ENCODE results near the gene CAMTA1. TPM values are rescaled to one million over a fixed set of nuclear protein-coding genes. Genes with fewer than 3 reads are reported as not detected.
"Not testable (repeated sequence)": the region's sequence is repeated elsewhere in the genome, so short reads cannot be mapped to it uniquely, and the experiment has no call there.

The CAMTA1 gene
- total RNA-seq, 1 donor from 2014 or later, result 72.4 TPM

DNA sequence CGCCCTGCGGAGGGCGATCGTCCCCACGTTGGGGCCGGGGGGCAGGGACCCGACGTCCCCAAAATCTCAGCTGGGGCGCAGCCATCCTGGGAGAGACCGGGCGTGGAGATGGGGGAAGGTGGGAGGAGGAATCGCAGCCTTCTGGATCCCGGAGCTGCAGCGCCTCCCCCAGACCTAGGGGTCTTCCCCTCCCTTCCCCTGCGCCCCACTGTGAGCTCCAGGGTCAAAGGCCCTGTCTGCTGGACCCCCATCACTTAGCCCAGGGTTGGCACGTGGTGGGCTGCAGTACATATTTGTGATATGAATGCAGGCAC is 895.7 kb downstream of the CAMTA1 start:
- ATAC-seq, result peak; percentile 11
- intact Hi-C loops (cut with DNase I), result no loop called here
- no peak for DNase-seq (ENCODE audit: low spot score)

DNA sequence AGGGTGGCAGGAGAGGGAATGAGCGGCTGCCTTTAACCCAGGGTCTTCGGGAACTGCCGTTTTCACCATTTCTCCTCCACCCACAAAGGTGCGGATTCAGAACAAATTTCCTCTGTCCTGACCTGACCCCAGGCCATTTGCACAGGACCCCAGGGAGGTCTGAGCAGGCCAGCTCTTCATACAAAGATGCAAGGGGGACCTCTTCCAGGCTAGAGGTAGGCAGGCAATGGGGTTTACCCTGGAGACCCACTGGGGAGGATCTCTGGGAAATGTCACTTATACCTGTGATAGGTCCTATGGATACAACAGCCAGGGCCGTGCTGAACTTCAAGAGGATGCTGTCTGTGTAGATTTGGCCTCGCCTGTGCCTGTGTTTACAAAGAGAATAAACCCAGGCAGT is 896.1 kb downstream of the CAMTA1 start:
- ATAC-seq (no peak), DNase-seq (ENCODE audit: low spot score) (no peak)
- intact Hi-C loops (cut with DNase I), result no loop called here

DNA sequence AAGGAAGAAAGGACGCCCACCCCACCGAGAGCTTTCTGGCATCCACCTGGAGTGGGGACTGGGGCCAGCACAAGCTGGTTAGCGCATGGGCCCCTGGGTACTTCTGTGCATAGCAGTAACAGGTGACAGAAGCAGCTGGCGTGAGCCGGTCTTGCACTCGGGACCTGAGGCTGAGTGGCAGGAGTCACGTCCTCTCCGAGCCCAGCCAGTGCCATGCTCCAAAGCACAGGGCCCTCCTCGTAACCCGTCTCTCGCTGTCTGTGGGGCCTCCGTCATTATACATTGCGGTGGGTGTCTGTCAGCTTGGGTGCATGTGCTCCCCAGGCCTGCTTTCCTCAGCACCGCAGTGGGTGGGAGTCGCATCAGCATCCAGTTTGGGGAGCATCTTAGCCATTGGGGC is 898.3 kb downstream of the CAMTA1 start:
- DNase-seq (ENCODE audit: low spot score) (no peak), ATAC-seq (no peak)
- intact Hi-C loops (cut with DNase I), result no loop called here

DNA sequence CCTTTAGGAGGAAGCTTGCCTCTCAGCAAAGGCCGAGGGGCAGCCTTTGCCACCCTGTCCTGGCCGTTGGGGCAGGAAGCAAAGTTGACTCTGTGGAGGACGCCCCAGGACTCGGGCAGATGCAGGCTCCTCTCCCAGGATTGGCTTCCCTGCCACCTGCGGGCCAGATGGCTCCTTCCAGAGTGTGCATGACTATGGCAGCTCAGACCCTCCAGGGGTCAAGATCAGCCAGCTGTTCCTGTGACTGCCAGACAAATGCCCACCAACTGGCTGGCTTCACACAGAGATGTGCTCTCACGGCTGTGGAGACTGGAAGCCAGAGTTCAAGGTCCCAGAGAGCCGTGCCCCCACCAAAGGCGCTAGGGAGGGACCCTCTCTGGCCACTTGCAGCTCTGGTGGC is 898.9 kb downstream of the CAMTA1 start:
- ATAC-seq, result no peak
- DNase-seq (ENCODE audit: low spot score), result no peak
- intact Hi-C loops (cut with DNase I), result no loop called here

DNA sequence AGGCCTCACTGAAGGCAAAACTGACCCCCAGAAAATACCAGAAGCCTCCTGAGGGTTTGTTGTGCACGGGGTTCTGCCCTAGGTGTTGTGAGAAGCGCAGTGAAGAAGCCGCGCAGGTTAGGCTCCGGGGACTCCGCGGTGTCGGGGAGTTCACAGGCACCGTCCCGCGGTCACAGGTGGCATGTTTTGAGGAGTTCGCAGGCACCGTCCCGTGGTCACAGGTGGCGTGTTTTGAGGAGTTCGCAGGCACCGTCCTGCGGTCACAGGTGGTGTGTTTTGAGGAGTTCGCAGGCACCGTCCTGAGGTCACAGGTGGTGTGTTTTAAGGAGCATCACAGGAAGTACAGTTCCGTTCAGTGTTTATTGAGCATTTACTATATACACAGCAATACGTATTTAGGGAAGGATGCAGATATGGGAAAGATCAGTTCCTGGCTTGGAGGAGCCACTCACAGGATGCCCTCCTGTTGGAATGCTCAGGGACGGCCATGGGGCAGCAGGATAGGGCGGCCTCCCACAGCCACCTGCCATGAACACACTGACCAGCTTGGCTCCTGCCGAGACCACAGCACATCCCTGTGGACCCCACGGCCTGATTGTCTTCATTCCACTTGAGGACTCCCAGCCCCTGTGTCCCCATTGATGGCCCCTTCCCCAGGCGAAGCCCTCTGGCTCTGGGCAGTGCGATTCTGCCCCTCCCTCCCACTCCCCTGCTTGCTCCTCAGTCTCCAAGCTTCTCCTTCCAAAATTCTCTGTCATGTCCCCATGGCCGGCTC is 899.8 kb downstream of the CAMTA1 start:
- no peak for DNase-seq (ENCODE audit: low spot score)
- ATAC-seq, result no peak
- intact Hi-C loops (cut with DNase I), result no loop called here

DNA sequence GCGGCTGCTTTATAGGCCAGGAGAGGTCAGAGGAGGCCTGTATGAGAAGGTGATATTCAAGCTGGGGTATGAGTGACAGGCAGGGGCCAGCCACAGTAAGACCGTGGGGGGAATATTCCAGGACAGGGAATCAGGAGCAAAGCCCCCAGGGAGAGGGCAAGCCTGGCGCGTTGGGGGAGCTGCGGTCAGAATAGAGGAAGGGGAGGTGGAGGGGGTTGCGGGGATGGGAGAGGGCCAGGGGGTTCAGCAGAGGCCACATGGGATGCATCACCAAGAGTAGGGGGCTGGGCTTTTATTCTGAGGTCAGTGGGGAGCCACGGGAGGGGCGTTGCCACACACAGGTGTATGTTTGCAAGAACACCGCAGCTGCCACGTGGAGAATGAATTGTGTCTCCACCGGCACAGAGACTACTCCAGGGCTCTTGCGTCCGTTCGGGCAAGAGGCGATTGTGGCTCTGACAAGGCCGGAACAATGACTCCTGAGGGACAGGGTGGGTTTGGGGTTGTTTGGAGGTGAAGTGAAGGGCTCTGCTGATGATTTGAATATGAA is 901.1 kb downstream of the CAMTA1 start:
- intact Hi-C loops (cut with DNase I), result no loop called here
- ATAC-seq (no peak), DNase-seq (ENCODE audit: low spot score) (no peak)

DNA sequence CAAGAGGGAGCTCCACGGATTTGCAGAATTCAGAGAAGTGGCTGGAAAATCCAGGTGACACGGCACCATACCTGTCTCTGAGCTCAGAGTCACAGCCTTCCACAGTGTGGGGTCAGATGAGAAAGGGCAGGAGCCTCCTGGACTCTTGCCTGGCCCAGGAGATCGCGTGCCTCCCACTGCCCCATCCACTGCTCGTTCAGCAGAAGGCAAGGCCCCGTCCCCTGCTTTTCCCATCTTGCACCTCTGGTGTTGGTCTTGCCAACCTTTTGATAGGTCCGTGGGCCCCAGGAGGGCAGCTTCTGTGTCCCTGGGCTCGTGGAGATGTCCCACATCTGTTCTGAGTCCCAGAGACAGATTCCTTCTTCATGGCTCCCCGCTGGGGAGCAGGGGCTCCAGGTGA is 902.2 kb downstream of the CAMTA1 start:
- DNase-seq (ENCODE audit: low spot score), result no peak
- intact Hi-C loops (cut with DNase I), result no loop called here

DNA sequence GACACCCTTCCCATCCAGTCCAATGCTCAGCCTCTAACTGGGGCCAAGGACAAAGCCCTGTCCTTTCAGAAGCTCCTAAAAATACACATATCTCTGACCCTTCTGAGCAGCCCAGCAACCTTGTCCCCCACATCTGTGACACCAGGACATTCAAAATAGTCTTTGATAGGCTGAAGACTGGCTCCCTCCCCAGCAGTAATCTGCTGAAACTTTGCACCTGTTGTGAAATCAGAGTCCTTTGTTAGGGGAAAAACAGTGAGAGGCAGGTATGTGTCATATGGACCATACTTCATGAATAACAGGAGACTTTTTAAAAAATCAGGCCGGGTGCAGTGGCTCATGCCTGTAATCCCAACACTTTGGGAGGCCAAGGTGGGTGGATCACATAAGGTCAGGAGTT is 903.4 kb downstream of the CAMTA1 start:
- no peak for DNase-seq (ENCODE audit: low spot score)
- ATAC-seq, result no peak
- intact Hi-C loops (cut with DNase I), result no loop called here

More for the DNA sequence above, 902.2 kb downstream of the CAMTA1 start:
- no peak for ATAC-seq

DNA sequence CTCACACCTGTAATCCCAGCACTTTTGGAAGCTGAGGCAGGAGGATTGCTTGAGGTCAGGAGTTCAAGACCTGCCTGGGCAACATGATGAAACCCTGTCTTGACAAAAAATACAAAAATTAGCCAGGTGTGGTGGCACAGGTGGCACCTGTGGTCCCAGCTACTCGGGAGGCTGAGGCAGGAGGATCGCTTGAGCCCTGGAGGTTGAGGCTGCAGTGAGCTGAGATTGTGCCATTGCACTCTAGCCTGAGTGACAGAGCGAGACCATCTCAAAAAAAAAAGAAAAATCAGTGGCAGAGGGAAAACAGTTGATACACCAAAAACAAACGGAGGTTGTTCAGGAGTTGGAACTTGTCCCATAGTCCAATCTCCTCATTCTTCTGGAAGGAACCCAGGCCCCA is 904.1 kb downstream of the CAMTA1 start:
- DNase-seq (ENCODE audit: low spot score); intact Hi-C loops (cut with DNase I); ATAC-seq: not testable (repeated sequence)

DNA sequence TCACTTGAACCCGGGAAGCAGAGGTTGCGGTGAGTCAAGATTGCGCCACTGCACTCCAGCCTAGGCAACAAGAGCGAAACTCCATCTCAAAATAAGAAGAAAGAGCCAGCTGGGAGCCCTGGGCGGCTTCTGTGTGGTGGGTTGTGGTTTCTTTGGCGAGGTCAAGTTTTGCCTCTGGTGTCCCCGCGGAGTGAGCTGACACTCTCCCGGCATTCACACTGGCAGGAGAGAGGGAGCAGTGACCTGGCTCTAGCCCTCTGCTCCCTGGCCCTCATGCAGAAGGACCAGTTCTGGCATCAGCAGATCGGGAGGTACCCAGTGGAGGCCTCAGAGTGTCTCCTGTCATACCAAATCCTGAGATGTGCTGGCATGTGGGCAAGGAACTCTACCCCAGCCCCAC is 904.8 kb downstream of the CAMTA1 start:
- DNase-seq (ENCODE audit: low spot score), result no peak
- ATAC-seq, result no peak

DNA sequence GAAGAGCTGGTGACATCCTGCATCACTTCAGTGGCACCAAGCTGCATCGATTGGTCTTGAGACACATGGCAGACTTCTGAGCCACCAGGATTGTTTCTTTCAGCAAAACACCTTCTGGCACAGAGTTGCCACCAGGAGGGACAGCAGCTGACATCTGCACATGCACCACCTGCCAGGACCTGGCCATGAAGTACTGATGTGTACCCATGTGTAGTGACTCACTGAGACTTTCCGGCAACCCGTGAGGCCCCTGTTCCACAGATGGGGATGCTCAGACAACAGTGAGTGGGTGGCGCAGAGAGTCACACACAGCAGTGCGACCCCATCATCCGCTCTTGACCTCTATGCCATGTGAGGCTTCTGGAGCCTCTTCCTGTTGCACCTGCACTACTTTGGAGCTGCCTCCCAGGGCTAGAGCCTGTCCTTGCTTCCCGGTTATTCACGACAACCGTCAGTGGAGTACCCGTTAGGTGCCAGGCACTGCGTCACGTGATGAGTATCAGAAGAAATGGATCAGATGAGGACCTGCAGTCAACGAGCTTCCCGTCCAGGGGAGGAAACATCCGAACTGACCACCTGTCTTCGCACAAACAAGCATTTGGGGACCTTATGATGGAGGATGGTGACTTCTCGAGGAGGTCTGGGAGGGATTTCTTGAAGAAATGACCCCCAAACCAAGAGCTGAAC is 905.4 kb downstream of the CAMTA1 start:
- intact Hi-C loops (cut with DNase I), result no loop called here
- no peak for ATAC-seq
- no peak for DNase-seq (ENCODE audit: low spot score)

More for the DNA sequence above, 904.8 kb downstream of the CAMTA1 start:
- intact Hi-C loops (cut with DNase I), result no loop called here

DNA sequence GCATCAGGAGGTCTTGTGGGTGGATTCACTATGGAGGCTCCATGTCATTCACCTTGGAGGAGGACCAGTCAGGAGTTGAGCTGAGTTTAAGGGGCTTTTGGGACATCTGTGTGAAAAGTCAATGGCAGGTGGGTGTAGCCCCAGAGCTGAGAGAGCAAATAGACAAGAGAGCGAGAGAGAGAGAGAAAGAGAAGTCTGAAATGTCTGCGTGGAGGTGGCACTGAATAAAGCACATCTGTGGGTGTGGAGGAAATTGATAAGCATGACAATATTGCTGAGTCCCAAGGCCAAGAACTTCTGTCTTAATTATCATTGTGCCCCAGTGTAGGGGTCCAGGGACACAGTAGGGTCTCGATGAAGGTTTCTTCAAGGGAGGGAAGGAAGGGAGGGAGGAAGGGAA is 906.3 kb downstream of the CAMTA1 start:
- DNase-seq (ENCODE audit: low spot score) (no peak), ATAC-seq (no peak)
- intact Hi-C loops (cut with DNase I), result no loop called here

DNA sequence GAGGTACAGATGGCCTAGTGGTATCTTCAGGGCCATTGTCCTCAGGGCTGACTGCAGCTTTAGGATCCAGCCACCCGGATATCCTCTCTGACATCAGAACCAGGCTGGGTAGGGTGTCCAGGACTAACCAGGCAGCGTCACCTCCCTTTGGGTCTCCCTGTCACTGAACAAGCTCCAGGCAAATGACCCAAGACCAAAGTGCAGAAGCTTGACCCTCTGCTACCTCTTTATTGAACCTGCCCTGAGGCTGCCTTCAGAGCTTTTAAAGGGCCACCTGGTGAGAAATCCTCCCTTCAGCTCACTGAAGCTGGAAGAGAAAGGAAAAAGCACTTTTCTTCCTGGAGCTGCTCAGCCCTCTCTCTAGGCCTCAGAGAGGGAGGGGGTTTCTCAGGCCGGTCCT is 906.8 kb downstream of the CAMTA1 start:
- no peak for ATAC-seq
- intact Hi-C loops (cut with DNase I), result no loop called here
- no peak for DNase-seq (ENCODE audit: low spot score)

DNA sequence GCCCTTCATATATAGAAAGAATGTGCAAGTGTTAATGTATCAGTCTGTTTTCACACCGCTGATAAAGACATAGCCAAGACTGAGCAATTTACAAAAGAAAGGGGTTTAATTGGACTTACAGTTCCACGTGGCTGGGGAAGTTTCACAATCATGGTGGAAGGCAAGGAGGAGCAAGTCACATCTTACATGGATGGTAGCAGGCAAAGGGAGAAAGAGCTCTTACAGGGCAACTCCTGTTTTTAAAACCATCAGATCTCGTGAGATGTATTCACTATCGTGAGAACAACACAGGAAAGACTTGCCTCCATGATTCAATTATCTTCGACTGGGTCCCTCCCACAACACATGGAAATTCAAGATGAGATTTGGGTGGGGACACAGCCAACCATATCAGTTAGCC is 907.8 kb downstream of the CAMTA1 start:
- DNase-seq (ENCODE audit: low spot score); intact Hi-C loops (cut with DNase I); ATAC-seq: not testable (repeated sequence)

DNA sequence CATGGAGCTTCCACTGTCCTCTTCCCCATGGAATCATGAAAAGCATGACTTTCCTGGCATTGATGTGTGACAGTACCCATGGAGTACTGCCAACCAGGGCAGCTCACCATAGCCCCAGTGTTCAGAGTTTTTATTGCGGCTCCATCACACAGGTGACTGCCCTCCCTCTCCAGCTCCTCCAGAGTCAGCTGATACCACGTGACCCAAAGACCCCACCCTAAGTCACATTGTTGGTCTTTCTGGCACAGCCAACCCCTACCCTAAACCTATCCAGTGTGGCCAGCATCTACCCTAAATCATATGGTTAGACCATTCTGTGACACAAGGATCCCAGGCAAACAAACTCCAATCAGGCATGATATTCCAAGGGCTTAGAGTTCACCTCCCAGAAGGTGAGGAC is 908.4 kb downstream of the CAMTA1 start:
- DNase-seq (ENCODE audit: low spot score) (no peak), ATAC-seq (no peak)
- intact Hi-C loops (cut with DNase I), result no loop called here

DNA sequence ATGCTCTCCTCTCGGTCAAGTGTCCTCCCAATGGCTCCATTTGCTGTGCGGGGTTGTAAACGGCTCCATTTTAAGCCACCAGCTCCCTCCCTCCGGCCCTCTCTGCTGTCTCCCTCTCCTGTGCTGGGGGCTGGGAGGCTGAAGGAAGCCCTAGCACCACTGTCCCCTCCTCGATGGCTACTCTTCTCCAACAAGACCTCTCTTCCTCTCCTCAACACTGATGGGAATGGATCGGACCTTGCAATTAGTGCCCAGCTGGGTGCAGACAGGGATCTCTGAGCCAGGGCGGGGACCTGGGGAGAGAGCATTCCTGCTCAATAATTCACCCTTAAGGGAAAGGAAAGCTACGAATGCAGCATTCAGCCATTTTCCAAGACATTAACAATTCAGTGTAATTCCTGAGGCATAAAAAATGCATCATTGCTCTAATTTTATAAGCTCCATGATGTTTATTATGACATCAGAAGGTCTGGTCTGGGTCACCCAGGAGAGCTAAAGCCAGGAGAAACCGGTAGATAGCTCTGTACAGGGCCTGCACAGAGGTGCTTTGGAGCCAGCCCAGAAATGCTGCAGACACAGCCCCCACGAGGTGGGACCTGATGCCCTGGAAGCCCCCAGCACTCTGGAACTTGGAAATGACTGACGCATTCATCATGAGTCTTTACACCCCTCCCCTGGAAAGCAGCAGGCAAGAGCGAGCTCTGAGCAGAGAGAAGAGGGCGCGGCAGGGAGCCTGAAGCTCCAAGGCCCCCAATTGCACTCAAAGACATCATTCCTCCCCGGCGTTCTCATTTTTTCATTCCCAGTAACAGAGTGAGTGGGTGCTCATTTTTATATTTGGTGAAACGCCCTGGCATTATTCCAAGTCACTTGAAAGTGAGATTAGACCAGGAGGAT is 909.6 kb downstream of the CAMTA1 start:
- intact Hi-C loops (cut with DNase I), result no loop called here
- ATAC-seq (no peak), DNase-seq (ENCODE audit: low spot score) (no peak)

DNA sequence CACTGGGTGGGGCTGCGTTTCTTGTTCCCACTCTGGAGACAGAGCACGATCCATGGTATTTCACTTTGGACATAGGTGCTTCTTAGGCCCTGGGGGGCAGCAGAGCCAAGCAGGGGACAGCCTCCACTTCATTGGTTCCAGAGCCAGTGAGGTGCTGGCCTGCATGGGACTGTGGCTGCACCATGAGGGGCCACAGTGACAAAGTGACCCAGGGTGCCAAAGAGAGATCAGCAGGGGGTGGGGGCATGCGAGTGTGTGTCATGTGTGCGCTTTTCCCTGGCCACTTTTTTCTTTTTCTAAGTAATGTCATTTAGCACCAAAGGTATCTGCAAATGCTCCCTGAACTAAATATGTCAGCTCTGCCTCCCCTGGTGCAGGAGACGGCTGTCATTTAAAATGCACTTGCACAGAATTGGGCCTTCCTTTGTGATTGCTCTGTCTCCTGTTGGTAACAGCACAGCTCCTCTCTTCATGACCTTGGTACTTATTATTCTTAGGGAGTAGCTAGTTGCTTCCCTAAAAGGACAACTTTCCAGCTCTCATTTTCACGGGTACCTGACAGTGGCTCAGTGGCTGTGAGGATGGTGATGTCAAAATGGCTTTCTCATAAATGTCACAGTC is 910.4 kb downstream of the CAMTA1 start:
- intact Hi-C loops (cut with DNase I), result no loop called here
- no peak for DNase-seq (ENCODE audit: low spot score)
- no peak for ATAC-seq

DNA sequence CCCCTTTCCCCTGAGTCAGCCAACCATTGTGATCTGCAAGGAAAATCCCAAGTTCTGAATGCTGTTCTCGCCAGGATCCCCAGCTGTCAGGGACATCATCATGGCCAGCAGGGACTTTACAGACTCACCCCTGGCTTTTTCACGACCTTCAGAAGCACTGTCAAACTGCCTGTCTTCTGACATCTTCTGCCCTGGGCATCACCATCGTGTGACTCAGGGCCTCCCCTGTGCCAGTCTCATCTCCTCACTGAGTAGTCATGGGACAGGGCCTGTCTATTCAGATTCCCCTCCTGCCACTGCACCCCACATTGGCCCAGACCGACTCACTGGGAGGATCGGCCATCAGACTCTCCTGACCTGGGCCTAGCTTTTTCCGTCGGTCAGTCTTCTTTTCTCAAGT is 913.4 kb downstream of the CAMTA1 start:
- ATAC-seq (no peak), DNase-seq (ENCODE audit: low spot score) (no peak)
- intact Hi-C loops (cut with DNase I), result no loop called here

DNA sequence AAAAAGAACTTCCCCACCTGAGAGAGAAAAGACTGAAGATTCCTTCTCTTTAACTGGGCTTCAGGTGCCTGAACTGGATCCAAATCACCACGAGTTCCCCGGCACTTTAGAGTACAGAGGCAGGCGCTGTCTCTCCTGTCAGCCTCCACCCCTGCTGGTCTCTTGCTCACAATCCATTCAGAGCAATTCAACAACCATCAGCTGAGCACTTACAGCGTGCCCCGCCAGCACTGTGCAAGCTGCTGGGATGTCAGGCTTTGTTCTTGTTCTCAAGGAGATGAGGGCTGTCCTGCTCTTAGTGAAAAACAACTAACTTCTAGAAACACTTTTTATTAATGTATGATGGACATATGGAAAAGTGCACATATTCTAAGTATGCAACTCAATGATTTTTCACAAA is 917.1 kb downstream of the CAMTA1 start:
- intact Hi-C loops (cut with DNase I), result no loop called here

More for the DNA sequence above, 917.1 kb downstream of the CAMTA1 start:
- ATAC-seq (no peak), DNase-seq (ENCODE audit: low spot score) (no peak)

Data from sciatic nerve (tissue), 2 donors.